Subcutaneous adipose tissue (tissue), 4 donors: Measurements from ENCODE around the gene HRH2. TPM values are rescaled to one million over a fixed set of nuclear protein-coding genes. Genes with fewer than 3 reads are reported as not detected.

Source experiments
- CTCF ChIP-seq: fragments of 450-650 bp; IDR thresholded peaks from one replicate; pipeline ENCODE4 v1.5.1; 2016; ENCODE audit warnings: low read depth, mild to moderate bottlenecking, control low read depth, antibody characterized with exemption, moderate library complexity
- total RNA-seq, 4 donors: library from RNA; depleted of rRNA; stranded (reverse); fragments of >200 nt; gene quantifications; one replicate each; pipeline ENCODE4 v1.1.0, GENCODE V29; 2016

HRH2 gene
- total RNA-seq, 4 donors from 2014 or later = 2.4 to 6.5 (median 5.5) TPM

- TF ChIP-seq CTCF = no peak
Measured at GRCh38 chr5:175718401-175719108, 60.7 kb downstream of the HRH2 start.

GRCh38 chr5:175724314-175725275, 66.7 kb downstream of the HRH2 start:
- no peak for TF ChIP-seq CTCF

- TF ChIP-seq CTCF = no peak
Measured at GRCh38 chr5:175728316-175728715, 70.4 kb downstream of the HRH2 start.

GRCh38 chr5:175728885-175729828, 71.3 kb downstream of the HRH2 start:
- no peak for TF ChIP-seq CTCF

- TF ChIP-seq CTCF = no peak
Measured at GRCh38 chr5:175729829-175730277, 72.0 kb downstream of the HRH2 start.

- TF ChIP-seq CTCF = no peak
Measured at GRCh38 chr5:175731172-175731571, 73.3 kb downstream of the HRH2 start.
